Mammary epithelial cell (primary cell): Measurements from ENCODE around the gene ZMAT3.

Source experiments
- CTCF ChIP-seq, 2 donors: IDR thresholded peaks in 1 of 2; conservative IDR thresholded peaks in 1 of 2; 2 replicates each; pipeline ENCODE4 v1.5.1; 2011 to 2012; ENCODE audit warnings: inconsistent platforms in 2 of 2, low read length in 2 of 2, mild to moderate bottlenecking in 2 of 2, control low read depth in 1 of 2, low read depth in 1 of 2; ENCODE audit not compliant: insufficient read depth in 1 of 2; ENCODE audit errors: extremely low read depth in 1 of 2
- EZH2 ChIP-seq: IDR thresholded peaks from 2 replicates; pipeline ENCODE4 v1.6.1; 2012; ENCODE audit warnings: low read length, inconsistent platforms, borderline replicate concordance

GRCh38 chr3:179067291-179067690 is 4.3 kb downstream of the ZMAT3 start:
- no peak for TF ChIP-seq CTCF (conservative IDR thresholded peaks at IDR 0.05 in 1 of 2, IDR thresholded peaks at IDR 0.05 in 1 of 2; ENCODE audit: extremely low read depth in 1 of 2, insufficient read depth in 1 of 2, low read depth in 1 of 2, low read length in 2 of 2)
- TF ChIP-seq EZH2: no peak
